Hepatocyte (in vitro differentiated cells): ENCODE measurements around the gene DHRS2. TPM values are rescaled to one million over a fixed set of nuclear protein-coding genes. Genes with fewer than 3 reads are reported as not detected.

Experiments
- DNase-seq: peaks from one replicate; pipeline ENCODE4 v3.0.0-alpha.2; 2016; ENCODE audit warnings: low spot score
- H2AFZ ChIP-seq: fragments of 200-600 bp; sonication (generic); 2 replicates; pipeline ENCODE4 v1.6.0; 2016; ENCODE audit warnings: antibody characterized with exemption, mild to moderate bottlenecking
- H3K27ac ChIP-seq: fragments of 200-600 bp; sonication (generic); 2 replicates; pipeline ENCODE4 v1.5.1; 2016; ENCODE audit warnings: mild to moderate bottlenecking
- H3K27me3 ChIP-seq: fragments of 200-600 bp; sonication (generic); 2 replicates; pipeline ENCODE4 v1.6.1; 2016
- H3K36me3 ChIP-seq: fragments of 200-600 bp; sonication (generic); replicated peaks from 2 replicates; pipeline ENCODE4 v1.5.1; 2016; ENCODE audit warnings: low read depth; ENCODE audit not compliant: insufficient read depth
- H3K4me1 ChIP-seq: fragments of 200-600 bp; sonication (generic); 2 replicates; pipeline ENCODE4 v1.5.1; 2016; ENCODE audit warnings: mild to moderate bottlenecking, moderate library complexity; ENCODE audit not compliant: insufficient read depth
- H3K4me2 ChIP-seq: fragments of 200-600 bp; sonication (generic); 2 replicates; pipeline ENCODE4 v1.6.0; 2016
- H3K4me3 ChIP-seq: fragments of 200-600 bp; sonication (generic); 2 replicates; pipeline ENCODE4 v1.5.1; 2016; ENCODE audit warnings: mild to moderate bottlenecking
- H3K79me2 ChIP-seq: fragments of 200-600 bp; sonication (generic); 2 replicates; pipeline ENCODE4 v1.6.0; 2017; ENCODE audit warnings: mild to moderate bottlenecking
- H3K9me2 ChIP-seq: fragments of 200-600 bp; sonication (generic); replicated peaks from 2 replicates; pipeline ENCODE4 v1.6.0; 2017; ENCODE audit warnings: mild to moderate bottlenecking; ENCODE audit not compliant: insufficient read depth
- H3K9me3 ChIP-seq: fragments of 200-600 bp; sonication (generic); 2 replicates; pipeline ENCODE4 v1.5.1; 2016; ENCODE audit warnings: low read depth, mild to moderate bottlenecking
- H4K20me1 ChIP-seq: fragments of 200-600 bp; sonication (generic); 2 replicates; pipeline ENCODE4 v1.6.0; 2016; ENCODE audit warnings: mild to moderate bottlenecking; ENCODE audit not compliant: insufficient read depth, poor library complexity, severe bottlenecking
- CTCF ChIP-seq: fragments of 200-600 bp; sonication (generic); IDR thresholded peaks from 2 replicates; pipeline ENCODE4 v1.5.1; 2016; ENCODE audit warnings: antibody characterized with exemption, mild to moderate bottlenecking; ENCODE audit not compliant: poor library complexity
- EZH2 ChIP-seq: fragments of 200-600 bp; sonication (generic); IDR thresholded peaks from 2 replicates; pipeline ENCODE4 v1.6.1; 2016; ENCODE audit warnings: antibody characterized with exemption, mild to moderate bottlenecking, borderline replicate concordance
- EZH2phosphoT487 ChIP-seq: fragments of 200-600 bp; sonication (generic); IDR thresholded peaks from one replicate; pipeline ENCODE4 v1.6.1; 2018; ENCODE audit warnings: antibody characterized with exemption, mild to moderate bottlenecking, low read depth, moderate library complexity; ENCODE audit not compliant: unreplicated experiment, severe bottlenecking
- WGBS: methylation state at CpG from one replicate; pipeline ENCODE4 v1.1.6; 2016; ENCODE audit warnings: low lambda C conversion rate; ENCODE audit errors: missing lambda C conversion rate; 5-methylcytosine and 5-hydroxymethylcytosine counted together
- polyA plus RNA-seq: library from polyadenylated mRNA; unstranded; fragments of >200 nt; fragmentation: Nextera tagmentation; extraction: Ambion mirVana; gene quantifications from 2 replicates; pipeline ENCODE4 v1.2.1, GENCODE V29; 2016
- total RNA-seq: library from RNA; depleted of rRNA; stranded (reverse); fragments of >200 nt; gene quantifications from 2 replicates; pipeline ENCODE4 v1.2.3, GENCODE V29; 2014

DHRS2 gene
- total RNA-seq (10.4 and 13.2 TPM in 2 replicates), polyA plus RNA-seq (14.2 and 15.1 TPM in 2 replicates)

- Histone ChIP-seq H3K9me2 (no peaks in the 10 kb centered on the region), H3K36me3 (no peaks in the 10 kb centered on the region), H3K9me3 (no peaks in the 10 kb centered on the region), H3K4me3 (no peak within 1 kb of the TSS), H3K4me2 (no peak within 1 kb of the TSS), H3K4me1 (peaks cover 23% of the 10 kb centered on the region), H2AFZ (no peak within 1 kb of the TSS), H3K27ac (no peak within 1 kb of the TSS), H4K20me1 (no peaks in the 10 kb centered on the region), H3K27me3 (no peaks in the 10 kb centered on the region), H3K79me2 (no peaks in the 10 kb centered on the region)
- whole genome bisulfite sequencing, result 87% methylated on average over 23 of the region's 23 CpGs
- DNase-seq, result no peak
- TF ChIP-seq CTCF, result no peak
- no peak for TF ChIP-seq EZH2
- no peak for TF ChIP-seq EZH2phosphoT487
These were observed at the start of gene DHRS2 for GRCh38 chr14:23636317-23637211. Gene DHRS2, plus strand, starts transcription at chr14:23636364. Its CDS starts 2,501 bp downstream, at chr14:23638865.

GRCh38 chr14:23588884-23589598 lies 47.1 kb upstream of the DHRS2 start:
- Histone ChIP-seq H3K79me2 (no peaks in the 10 kb centered on the region), H3K9me2 (no peaks in the 10 kb centered on the region), H3K27me3 (no peaks in the 10 kb centered on the region), H4K20me1 (no peaks in the 10 kb centered on the region), H3K4me3 (no peak overlapping the region), H3K27ac (no peak overlapping the region), H3K36me3 (no peaks in the 10 kb centered on the region), H3K4me2 (no peak overlapping the region), H3K4me1 (no peaks in the 10 kb centered on the region), H2AFZ (peak overlapping the region; percentile 27), H3K9me3 (no peaks in the 10 kb centered on the region)
- no peak for TF ChIP-seq EZH2
- peak; percentile 91 for TF ChIP-seq CTCF
- no peak for TF ChIP-seq EZH2phosphoT487
- DNase-seq, result peak; percentile 96
- WGBS, result 12% methylated on average over 5 of the region's 5 CpGs

GRCh38 chr14:23589606-23590005 lies 46.6 kb upstream of the DHRS2 start:
- no peak overlapping the region for H3K27ac ChIP-seq
- peak; percentile 4 for DNase-seq
- no peaks in the 10 kb centered on the region for H3K36me3 ChIP-seq
- peak overlapping the region; percentile 27 for H2AFZ ChIP-seq
- no peaks in the 10 kb centered on the region for H4K20me1 ChIP-seq
- no peaks in the 10 kb centered on the region for H3K79me2 ChIP-seq
- H3K4me3 ChIP-seq, result no peak overlapping the region
- H3K9me3 ChIP-seq, result no peaks in the 10 kb centered on the region
- no peak overlapping the region for H3K4me2 ChIP-seq
- H3K27me3 ChIP-seq, result no peaks in the 10 kb centered on the region
- 87% methylated on average over 2 of the region's 2 CpGs for WGBS
- no peak for TF ChIP-seq EZH2phosphoT487
- no peak for TF ChIP-seq CTCF
- TF ChIP-seq EZH2, result no peak
- no peaks in the 10 kb centered on the region for H3K9me2 ChIP-seq
- no peaks in the 10 kb centered on the region for H3K4me1 ChIP-seq
